Measurements from ENCODE around the gene TCF7.

The TCF7 gene

DNA sequence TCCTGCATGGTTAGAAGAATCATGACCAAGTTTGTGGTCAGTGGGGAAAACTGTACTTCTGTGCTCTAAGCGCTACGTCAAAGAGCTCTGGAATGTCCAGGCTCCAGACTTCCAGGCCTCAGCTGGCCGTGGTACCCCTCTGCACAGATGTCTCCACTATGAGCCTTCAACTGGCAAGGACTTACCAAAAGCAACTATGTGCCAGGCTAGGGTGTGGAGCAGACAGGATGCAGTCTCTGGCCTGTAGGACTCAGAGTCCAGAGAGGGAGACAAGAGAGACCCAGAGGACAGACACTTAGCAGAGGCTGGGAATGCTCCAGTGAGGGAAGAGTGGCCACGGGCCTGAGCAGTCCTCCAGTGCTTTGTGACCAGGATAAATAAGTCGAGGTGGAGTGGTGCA, 31.0 kb upstream of the TCF7 start:
- no peak overlapping the region for H3K4me3 ChIP-seq (ENCODE audit: low read length)
- H3K9ac ChIP-seq (ENCODE audit: low read length) = no peak overlapping the region
- no peaks in the 10 kb centered on the region for H3K4me1 ChIP-seq (ENCODE audit: control insufficient read depth, insufficient read depth, low read length)
- no peaks in the 10 kb centered on the region for H3K36me3 ChIP-seq (ENCODE audit: control insufficient read depth, insufficient read depth, low read length)
- no peaks in the 10 kb centered on the region for H3K27me3 ChIP-seq (ENCODE audit: control insufficient read depth, insufficient read depth, low read length)
- no peak overlapping the region for H3K27ac ChIP-seq (ENCODE audit: low read depth, low read length)

GRCh38 chr5:134084022-134084565, 30.4 kb upstream of the TCF7 start:
- Histone ChIP-seq H3K4me1 (ENCODE audit: control insufficient read depth, insufficient read depth, low read length) (no peaks in the 10 kb centered on the region), H3K27ac (ENCODE audit: low read depth, low read length) (no peak overlapping the region), H3K4me3 (ENCODE audit: low read length) (no peak overlapping the region), H3K27me3 (ENCODE audit: control insufficient read depth, insufficient read depth, low read length) (no peaks in the 10 kb centered on the region), H3K36me3 (ENCODE audit: control insufficient read depth, insufficient read depth, low read length) (no peaks in the 10 kb centered on the region), H3K9ac (ENCODE audit: low read length) (no peak overlapping the region)

- H3K27ac ChIP-seq (ENCODE audit: low read depth, low read length) = no peak overlapping the region
- no peaks in the 10 kb centered on the region for H3K27me3 ChIP-seq (ENCODE audit: control insufficient read depth, insufficient read depth, low read length)
- no peak overlapping the region for H3K9ac ChIP-seq (ENCODE audit: low read length)
- no peak overlapping the region for H3K4me3 ChIP-seq (ENCODE audit: low read length)
- H3K4me1 ChIP-seq (ENCODE audit: control insufficient read depth, insufficient read depth, low read length) = no peaks in the 10 kb centered on the region
- H3K36me3 ChIP-seq (ENCODE audit: control insufficient read depth, insufficient read depth, low read length) = no peaks in the 10 kb centered on the region
Observed at GRCh38 chr5:134084570-134084969, 29.9 kb upstream of the TCF7 start.

GRCh38 chr5:134085411-134085810, 29.1 kb upstream of the TCF7 start:
- Histone ChIP-seq H3K36me3 (ENCODE audit: control insufficient read depth, insufficient read depth, low read length) (no peaks in the 10 kb centered on the region), H3K4me1 (ENCODE audit: control insufficient read depth, insufficient read depth, low read length) (no peaks in the 10 kb centered on the region), H3K4me3 (ENCODE audit: low read length) (no peak overlapping the region), H3K27ac (ENCODE audit: low read depth, low read length) (no peak overlapping the region), H3K9ac (ENCODE audit: low read length) (no peak overlapping the region), H3K27me3 (ENCODE audit: control insufficient read depth, insufficient read depth, low read length) (no peaks in the 10 kb centered on the region)

GRCh38 chr5:134086225-134086942, 28.1 kb upstream of the TCF7 start:
- Histone ChIP-seq H3K36me3 (ENCODE audit: control insufficient read depth, insufficient read depth, low read length) (no peaks in the 10 kb centered on the region), H3K27ac (ENCODE audit: low read depth, low read length) (no peak overlapping the region), H3K4me1 (ENCODE audit: control insufficient read depth, insufficient read depth, low read length) (no peaks in the 10 kb centered on the region)

DNA sequence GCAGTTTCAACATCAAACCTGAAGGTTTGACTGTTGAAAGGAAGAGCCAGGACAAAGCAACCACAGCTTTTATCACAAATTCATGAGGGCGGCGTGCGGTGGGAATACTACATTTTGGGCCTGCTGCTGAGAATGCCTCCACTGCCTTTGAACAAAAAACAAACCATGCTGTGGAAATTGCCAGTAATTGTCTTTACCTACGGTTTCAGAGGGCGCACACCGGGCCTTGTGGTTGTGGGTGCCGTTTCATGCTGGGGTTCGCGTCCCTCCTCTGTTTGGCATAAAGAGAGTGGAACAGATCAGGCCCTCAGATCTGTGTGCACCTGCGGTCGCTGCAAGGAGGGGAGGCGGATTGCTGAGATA, 27.6 kb upstream of the TCF7 start:
- Histone ChIP-seq H3K4me1 (ENCODE audit: control insufficient read depth, insufficient read depth, low read length) (no peaks in the 10 kb centered on the region), H3K9ac (ENCODE audit: low read length) (no peak overlapping the region), H3K27me3 (ENCODE audit: control insufficient read depth, insufficient read depth, low read length) (no peaks in the 10 kb centered on the region), H3K36me3 (ENCODE audit: control insufficient read depth, insufficient read depth, low read length) (no peaks in the 10 kb centered on the region), H3K4me3 (ENCODE audit: low read length) (no peak overlapping the region), H3K27ac (ENCODE audit: low read depth, low read length) (no peak overlapping the region)

More at GRCh38 chr5:134086225-134086942, 28.1 kb upstream of the TCF7 start:
- no peak overlapping the region for H3K4me3 ChIP-seq (ENCODE audit: low read length)
- no peak overlapping the region for H3K9ac ChIP-seq (ENCODE audit: low read length)
- no peaks in the 10 kb centered on the region for H3K27me3 ChIP-seq (ENCODE audit: control insufficient read depth, insufficient read depth, low read length)

- Histone ChIP-seq H3K27ac (ENCODE audit: low read depth, low read length) (no peak overlapping the region), H3K36me3 (ENCODE audit: control insufficient read depth, insufficient read depth, low read length) (no peaks in the 10 kb centered on the region), H3K9ac (ENCODE audit: low read length) (no peak overlapping the region), H3K27me3 (ENCODE audit: control insufficient read depth, insufficient read depth, low read length) (no peaks in the 10 kb centered on the region), H3K4me3 (ENCODE audit: low read length) (no peak overlapping the region), H3K4me1 (ENCODE audit: control insufficient read depth, insufficient read depth, low read length) (no peaks in the 10 kb centered on the region)
Observed at GRCh38 chr5:134088291-134088690, 26.2 kb upstream of the TCF7 start.

DNA sequence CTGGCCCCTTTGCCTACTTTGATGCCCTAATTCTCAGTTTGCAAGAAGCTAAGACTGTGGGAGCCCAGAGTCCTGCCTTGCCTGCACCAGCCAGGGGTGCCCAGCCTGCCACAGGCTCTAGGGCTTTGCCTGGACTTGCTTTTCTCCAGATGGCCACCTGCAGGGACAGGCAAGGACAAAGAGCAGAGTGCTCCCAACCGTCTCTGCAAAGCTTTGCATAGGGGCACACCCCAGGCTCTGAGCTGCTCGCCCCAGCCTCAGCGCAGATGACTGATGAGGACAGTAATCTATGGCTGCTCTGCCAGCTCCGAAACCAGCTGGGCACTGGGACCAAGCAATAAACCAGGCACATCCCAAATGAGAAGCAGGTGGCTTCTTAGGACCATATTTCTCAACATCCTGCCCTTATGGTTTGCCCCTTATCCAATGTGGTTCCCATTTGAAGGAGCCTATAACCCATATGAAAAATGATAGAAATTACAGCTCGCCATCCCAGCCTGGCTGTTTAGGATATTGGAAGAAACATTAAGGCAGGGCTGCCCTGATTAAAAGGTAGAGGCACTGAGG, 25.4 kb upstream of the TCF7 start:
- H3K36me3 ChIP-seq (ENCODE audit: control insufficient read depth, insufficient read depth, low read length) = no peaks in the 10 kb centered on the region
- H3K27me3 ChIP-seq (ENCODE audit: control insufficient read depth, insufficient read depth, low read length) = no peaks in the 10 kb centered on the region
- no peak overlapping the region for H3K9ac ChIP-seq (ENCODE audit: low read length)
- no peak overlapping the region for H3K4me3 ChIP-seq (ENCODE audit: low read length)
- H3K27ac ChIP-seq (ENCODE audit: low read depth, low read length) = no peak overlapping the region
- H3K4me1 ChIP-seq (ENCODE audit: control insufficient read depth, insufficient read depth, low read length) = no peaks in the 10 kb centered on the region

GRCh38 chr5:134090522-134090921, 24.0 kb upstream of the TCF7 start:
- H3K4me1 ChIP-seq (ENCODE audit: control insufficient read depth, insufficient read depth, low read length) = no peaks in the 10 kb centered on the region
- H3K9ac ChIP-seq (ENCODE audit: low read length) = no peak overlapping the region
- H3K4me3 ChIP-seq (ENCODE audit: low read length) = no peak overlapping the region
- no peaks in the 10 kb centered on the region for H3K27me3 ChIP-seq (ENCODE audit: control insufficient read depth, insufficient read depth, low read length)
- H3K27ac ChIP-seq (ENCODE audit: low read depth, low read length) = no peak overlapping the region
- H3K36me3 ChIP-seq (ENCODE audit: control insufficient read depth, insufficient read depth, low read length) = no peaks in the 10 kb centered on the region

DNA sequence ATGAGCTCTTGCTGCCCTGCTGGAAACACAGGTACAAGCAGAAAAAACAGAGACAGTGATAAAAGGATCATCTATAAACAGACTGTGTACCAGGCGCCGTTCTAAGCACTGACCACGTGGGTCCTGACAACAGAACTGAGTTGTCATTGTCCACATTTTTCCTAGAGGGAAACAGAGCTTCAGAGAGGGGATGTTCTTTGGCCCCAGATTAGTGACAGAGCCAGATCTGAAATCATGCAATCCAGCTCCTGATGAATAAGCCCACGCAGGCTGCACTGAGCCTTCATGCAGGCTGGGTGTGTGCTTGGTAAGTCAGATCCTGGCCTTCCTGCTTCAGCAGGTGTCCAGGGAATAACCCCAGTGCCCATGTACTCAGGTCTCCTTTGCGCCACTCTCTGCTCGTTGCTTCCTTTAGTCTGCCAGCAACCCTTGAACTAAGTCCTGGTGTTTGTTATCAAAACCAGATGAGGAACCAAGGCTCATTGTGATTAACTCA, 22.8 kb upstream of the TCF7 start:
- Histone ChIP-seq H3K4me3 (ENCODE audit: low read length) (no peak overlapping the region), H3K4me1 (ENCODE audit: control insufficient read depth, insufficient read depth, low read length) (no peaks in the 10 kb centered on the region), H3K9ac (ENCODE audit: low read length) (no peak overlapping the region), H3K27ac (ENCODE audit: low read depth, low read length) (no peak overlapping the region), H3K27me3 (ENCODE audit: control insufficient read depth, insufficient read depth, low read length) (no peaks in the 10 kb centered on the region), H3K36me3 (ENCODE audit: control insufficient read depth, insufficient read depth, low read length) (no peaks in the 10 kb centered on the region)

DNA sequence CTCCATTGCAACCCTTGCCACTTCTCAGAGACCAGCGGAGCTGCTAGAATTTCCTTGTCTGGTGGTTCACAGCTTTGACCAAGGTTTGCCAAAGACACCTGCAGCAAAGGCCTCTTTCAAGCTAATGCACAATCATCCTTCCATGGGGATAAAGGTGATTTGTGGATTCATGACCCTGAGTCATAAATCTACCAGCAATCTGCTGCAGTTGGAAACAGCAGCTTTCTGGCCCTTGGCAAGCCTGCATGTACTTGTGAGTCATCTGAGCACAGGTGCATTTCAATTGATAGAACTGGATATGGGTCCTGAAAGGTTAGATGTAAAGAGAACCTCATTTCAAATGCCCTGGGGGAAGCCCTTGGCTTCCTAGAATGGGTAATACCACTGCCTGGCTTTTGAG, 21.6 kb upstream of the TCF7 start:
- no peak overlapping the region for H3K9ac ChIP-seq (ENCODE audit: low read length)
- H3K4me1 ChIP-seq (ENCODE audit: control insufficient read depth, insufficient read depth, low read length) = no peaks in the 10 kb centered on the region
- no peaks in the 10 kb centered on the region for H3K36me3 ChIP-seq (ENCODE audit: control insufficient read depth, insufficient read depth, low read length)
- H3K27ac ChIP-seq (ENCODE audit: low read depth, low read length) = no peak overlapping the region
- no peak overlapping the region for H3K4me3 ChIP-seq (ENCODE audit: low read length)
- no peaks in the 10 kb centered on the region for H3K27me3 ChIP-seq (ENCODE audit: control insufficient read depth, insufficient read depth, low read length)

- H3K27ac ChIP-seq (ENCODE audit: low read depth, low read length) = no peak overlapping the region
- no peak overlapping the region for H3K4me3 ChIP-seq (ENCODE audit: low read length)
- no peaks in the 10 kb centered on the region for H3K36me3 ChIP-seq (ENCODE audit: control insufficient read depth, insufficient read depth, low read length)
- H3K4me1 ChIP-seq (ENCODE audit: control insufficient read depth, insufficient read depth, low read length) = no peaks in the 10 kb centered on the region
- no peak overlapping the region for H3K9ac ChIP-seq (ENCODE audit: low read length)
- H3K27me3 ChIP-seq (ENCODE audit: control insufficient read depth, insufficient read depth, low read length) = no peaks in the 10 kb centered on the region
Observed at GRCh38 chr5:134093351-134093750, 21.1 kb upstream of the TCF7 start.

DNA sequence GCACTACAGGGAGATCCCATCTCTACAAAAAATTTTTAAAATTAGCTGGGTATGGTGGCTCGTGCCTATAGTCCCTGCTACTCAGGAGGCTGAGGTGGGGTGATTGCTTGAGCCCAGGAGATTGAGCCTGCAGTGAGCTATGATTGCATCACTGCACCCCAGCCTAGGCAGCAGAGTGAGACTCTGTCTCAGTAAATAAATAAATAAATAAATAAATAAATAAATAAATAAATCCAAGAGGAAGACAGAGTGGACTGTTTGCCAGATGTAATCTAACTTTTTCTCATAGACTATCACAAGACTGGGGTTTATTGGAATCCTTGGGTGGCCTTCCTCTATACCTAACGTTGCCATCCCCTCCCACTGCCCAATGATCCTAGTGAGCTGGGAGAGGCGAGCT, 19.2 kb upstream of the TCF7 start:
- H3K27me3 ChIP-seq (ENCODE audit: control insufficient read depth, insufficient read depth, low read length) = no peaks in the 10 kb centered on the region
- no peaks in the 10 kb centered on the region for H3K4me1 ChIP-seq (ENCODE audit: control insufficient read depth, insufficient read depth, low read length)
- H3K4me3 ChIP-seq (ENCODE audit: low read length) = no peak overlapping the region
- H3K9ac ChIP-seq (ENCODE audit: low read length) = no peak overlapping the region
- H3K36me3 ChIP-seq (ENCODE audit: control insufficient read depth, insufficient read depth, low read length) = no peaks in the 10 kb centered on the region
- no peak overlapping the region for H3K27ac ChIP-seq (ENCODE audit: low read depth, low read length)

All from rectal smooth muscle tissue (tissue), 1 donor.